ENCODE data around the gene OTUD7B. TPM values are rescaled to one million over a fixed set of nuclear protein-coding genes. Genes with fewer than 3 reads are reported as not detected.
"Not testable (repeated sequence)": the region's sequence is repeated elsewhere in the genome, so short reads cannot be mapped to it uniquely, and the experiment has no call there.

The OTUD7B gene
- total RNA-seq, 1 experiment from 2014 or later = 11.5 TPM

GRCh38 chr1:149962736-149963135, 47.8 kb downstream of the OTUD7B start:
- no peak overlapping the region for H3K27ac ChIP-seq (ENCODE audit: low read length)
- TF ChIP-seq, protein P1, sequence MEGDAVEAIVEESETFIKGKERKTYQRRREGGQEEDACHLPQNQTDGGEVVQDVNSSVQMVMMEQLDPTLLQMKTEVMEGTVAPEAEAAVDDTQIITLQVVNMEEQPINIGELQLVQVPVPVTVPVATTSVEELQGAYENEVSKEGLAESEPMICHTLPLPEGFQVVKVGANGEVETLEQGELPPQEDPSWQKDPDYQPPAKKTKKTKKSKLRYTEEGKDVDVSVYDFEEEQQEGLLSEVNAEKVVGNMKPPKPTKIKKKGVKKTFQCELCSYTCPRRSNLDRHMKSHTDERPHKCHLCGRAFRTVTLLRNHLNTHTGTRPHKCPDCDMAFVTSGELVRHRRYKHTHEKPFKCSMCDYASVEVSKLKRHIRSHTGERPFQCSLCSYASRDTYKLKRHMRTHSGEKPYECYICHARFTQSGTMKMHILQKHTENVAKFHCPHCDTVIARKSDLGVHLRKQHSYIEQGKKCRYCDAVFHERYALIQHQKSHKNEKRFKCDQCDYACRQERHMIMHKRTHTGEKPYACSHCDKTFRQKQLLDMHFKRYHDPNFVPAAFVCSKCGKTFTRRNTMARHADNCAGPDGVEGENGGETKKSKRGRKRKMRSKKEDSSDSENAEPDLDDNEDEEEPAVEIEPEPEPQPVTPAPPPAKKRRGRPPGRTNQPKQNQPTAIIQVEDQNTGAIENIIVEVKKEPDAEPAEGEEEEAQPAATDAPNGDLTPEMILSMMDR (conservative IDR thresholded peaks at IDR 0.05; ENCODE audit: low read depth, low read length) = no peak
- no peak for TF ChIP-seq EZH2 (IDR thresholded peaks at IDR 0.05; ENCODE audit: low read length, unreplicated experiment)
- no peak for TF ChIP-seq EZH2phosphoT487 (IDR thresholded peaks at IDR 0.05; ENCODE audit: borderline replicate concordance, low read length)
- no peak overlapping the region for H3K4me2 ChIP-seq (ENCODE audit: low read length)
- no peak overlapping the region for H3K9ac ChIP-seq (ENCODE audit: low read length)
- peaks cover 55% of the 10 kb centered on the region for H3K36me3 ChIP-seq (ENCODE audit: low read depth, low read length)
- no peaks in the 10 kb centered on the region for H3K4me1 ChIP-seq (ENCODE audit: insufficient read depth, low read length)
- CTCF ChIA-PET = interaction anchor here (0.6 to 0.9 kb wide), 6 partner anchors 26 to 660 kb away, joined by 3 to 6 read pairs (median 4); partner anchors contain the start of gene MTMR11
- BruUV-seq (replicated peaks) = no TSS peak
- no peak overlapping the region for H2AFZ ChIP-seq (ENCODE audit: low read length)
- H3K4me3 ChIP-seq (ENCODE audit: low read length) = no peak overlapping the region
- DNase-seq (no peak), ATAC-seq (no peak)
- H3K27me3 ChIP-seq (ENCODE audit: low read length) = no peaks in the 10 kb centered on the region
- no peaks in the 10 kb centered on the region for H3F3A ChIP-seq (ENCODE audit: low read length, unreplicated experiment)
- no peaks in the 10 kb centered on the region for H3K9me3 ChIP-seq (ENCODE audit: low read length)
- no peaks in the 10 kb centered on the region for H3K79me2 ChIP-seq (ENCODE audit: low read length)
- H3K9me2 ChIP-seq (replicated peaks; ENCODE audit: low read length) = no peaks in the 10 kb centered on the region
- POLR2A ChIA-PET (ENCODE audit: unreplicated experiment) = no interaction called here
- intact Hi-C loops (cut with micrococcal nuclease) = loop anchor here (1.0 to 2.0 kb wide), 5 partner anchors 34 to 207 kb away; partner anchors contain the start of gene VPS45
- H4K20me1 ChIP-seq (ENCODE audit: low read length) = no peaks in the 10 kb centered on the region

- peak; percentile 89 for DNase-seq
- Histone ChIP-seq H2AFZ (ENCODE audit: low read length) (no peak overlapping the region), H3K4me3 (ENCODE audit: low read length) (no peak overlapping the region), H3K79me2 (ENCODE audit: low read length) (no peaks in the 10 kb centered on the region), H3K4me2 (ENCODE audit: low read length) (no peak overlapping the region), H3K9me3 (ENCODE audit: low read length) (no peaks in the 10 kb centered on the region), H3K27me3 (ENCODE audit: low read length) (no peaks in the 10 kb centered on the region), H3F3A (ENCODE audit: low read length, unreplicated experiment) (no peaks in the 10 kb centered on the region), H3K27ac (ENCODE audit: low read length) (no peak overlapping the region), H3K9ac (ENCODE audit: low read length) (no peak overlapping the region), H4K20me1 (ENCODE audit: low read length) (no peaks in the 10 kb centered on the region), H3K9me2 (replicated peaks; ENCODE audit: low read length) (no peaks in the 10 kb centered on the region), H3K4me1 (ENCODE audit: insufficient read depth, low read length) (no peaks in the 10 kb centered on the region), H3K36me3 (ENCODE audit: low read depth, low read length) (peaks cover 53% of the 10 kb centered on the region)
- ChIA-PET POLR2A (ENCODE audit: unreplicated experiment) (no interaction called here), CTCF (interaction anchor here (0.6 to 0.9 kb wide), 6 partner anchors 25 to 661 kb away, joined by 3 to 6 read pairs (median 4); partner anchors contain the start of gene MTMR11)
- intact Hi-C loops (cut with micrococcal nuclease) = loop anchor here (1.0 to 2.0 kb wide), 5 partner anchors 35 to 207 kb away; partner anchors contain the start of gene VPS45
- no peak for TF ChIP-seq EZH2phosphoT487 (IDR thresholded peaks at IDR 0.05; ENCODE audit: borderline replicate concordance, low read length)
- no peak for TF ChIP-seq EZH2 (IDR thresholded peaks at IDR 0.05; ENCODE audit: low read length, unreplicated experiment)
- TF ChIP-seq, protein P1 (conservative IDR thresholded peaks at IDR 0.05; ENCODE audit: low read depth, low read length) = peak; percentile 93
- BruUV-seq (replicated peaks) = no TSS peak
- ATAC-seq = peak; percentile 97
These were observed 48.4 kb downstream of the OTUD7B start for GRCh38 chr1:149962039-149962647.

GRCh38 chr1:149957548-149957947, 53.0 kb downstream of the OTUD7B start:
- ATAC-seq; H3K4me3 ChIP-seq (ENCODE audit: low read length); H3K9ac ChIP-seq (ENCODE audit: low read length); H3K9me3 ChIP-seq (ENCODE audit: low read length); H4K20me1 ChIP-seq (ENCODE audit: low read length); BruUV-seq (replicated peaks); H3K79me2 ChIP-seq (ENCODE audit: low read length); H3F3A ChIP-seq (ENCODE audit: low read length, unreplicated experiment); CTCF ChIA-PET; H3K4me1 ChIP-seq (ENCODE audit: insufficient read depth, low read length); H3K27ac ChIP-seq (ENCODE audit: low read length); intact Hi-C loops (cut with micrococcal nuclease); DNase-seq; H3K4me2 ChIP-seq (ENCODE audit: low read length); H3K9me2 ChIP-seq (replicated peaks; ENCODE audit: low read length); H3K27me3 ChIP-seq (ENCODE audit: low read length); POLR2A ChIA-PET (ENCODE audit: unreplicated experiment); H2AFZ ChIP-seq (ENCODE audit: low read length): not testable (repeated sequence)
- peaks cover 23% of the 10 kb centered on the region for H3K36me3 ChIP-seq (ENCODE audit: low read depth, low read length)

Measured in PC-3 (cell line).